ENCODE measurements around the gene OXSM. TPM values are rescaled to one million over a fixed set of nuclear protein-coding genes. Genes with fewer than 3 reads are reported as not detected.

OXSM gene
- total and polyA plus RNA-seq, 4 donors, result 8.6 to 21.8 (median 17.5) TPM

- peak overlapping the region; percentile 86 to 91 for H3K27ac ChIP-seq (ENCODE audit: low read depth in 1 of 2, low read length in 2 of 2)
- peak overlapping the region; percentile 54 to 86 (median 77) for H3K4me3 ChIP-seq (ENCODE audit: low read depth in 1 of 3, low read length in 3 of 3)
- no peaks in the 10 kb centered on the region for H3K27me3 ChIP-seq (ENCODE audit: control insufficient read depth in 4 of 4, insufficient read depth in 4 of 4, low read length in 3 of 4)
- WGBS, result 16% methylated on average over 2 of the region's 2 CpGs
- TF ChIP-seq HNF4G (IDR thresholded peaks at IDR 0.05) (no peak), YY1 (IDR thresholded peaks at IDR 0.05) (no peak), EGR1 (IDR thresholded peaks at IDR 0.05; ENCODE audit: low read depth in 2 of 2) (no peak), ATF3 (IDR thresholded peaks at IDR 0.05) (no peak), MAX (IDR thresholded peaks at IDR 0.05) (no peak), FOXA1 (IDR thresholded peaks at IDR 0.05) (no peak), TAF1 (conservative IDR thresholded peaks at IDR 0.05) (no peak), FOXA2 (IDR thresholded peaks at IDR 0.05) (no peak), SP1 (IDR thresholded peaks at IDR 0.05) (no peak), NR2F2 (IDR thresholded peaks at IDR 0.05) (no peak), RAD21 (IDR thresholded peaks at IDR 0.05) (no peak), ZBTB33 (IDR thresholded peaks at IDR 0.05) (no peak), REST (IDR thresholded peaks at IDR 0.05) (no peak), JUND (IDR thresholded peaks at IDR 0.05) (no peak), HNF4A (conservative IDR thresholded peaks at IDR 0.05) (no peak), GABPA (IDR thresholded peaks at IDR 0.05 in 1 of 2, conservative IDR thresholded peaks at IDR 0.05 in 1 of 2) (no peak), RXRA (IDR thresholded peaks at IDR 0.05) (no peak), CTCF (IDR thresholded peaks at IDR 0.05; ENCODE audit: low read depth, low read length, missing input control) (no peak)
- no peaks in the 10 kb centered on the region for H3K9me3 ChIP-seq (ENCODE audit: control insufficient read depth in 4 of 4, low read length in 3 of 4)
- H3K4me1 ChIP-seq (ENCODE audit: control insufficient read depth in 4 of 4, insufficient read depth in 4 of 4, low read length in 3 of 4), result peaks cover 0 to 18% (median 9%) of the 10 kb centered on the region in 4 donors
- H3K9ac ChIP-seq (ENCODE audit: low read depth in 1 of 2, low read length in 2 of 2), result peak overlapping the region; percentile 83 to 99
- peaks cover 0 to 4% (median 0%) of the 10 kb centered on the region in 4 donors for H3K36me3 ChIP-seq (ENCODE audit: control insufficient read depth in 4 of 4, insufficient read depth in 3 of 4, low read depth in 1 of 4, low read length in 3 of 4)
- DNase-seq (ENCODE audit: low spot score), result no peak
Observed at GRCh38 chr3:25789209-25789595, 688 bp upstream of the OXSM start.
